Stimulated activated CD4-positive, alpha-beta T cell treated with anti-CD3 and anti-CD28 coated beads, Interleukin-1b, Interleukin-23, amount 100 ng/mL, for 48 hours (primary cell): ENCODE results near the gene DNTT.

ENCODE experiments used
- DNase-seq: peaks from one replicate; pipeline ENCODE4 v3.0.0-alpha.2; 2020

The DNTT gene

GRCh38 chr10:96304230-96304629, at the start of gene DNTT:
Gene DNTT (plus strand): TSS chr10:96304434. CDS start chr10:96304498, 64 bp downstream.
- no peak for DNase-seq

- no peak for DNase-seq
Measured at GRCh38 chr10:96254976-96255375, 49.3 kb upstream of the DNTT start.

GRCh38 chr10:96255549-96256333, 48.5 kb upstream of the DNTT start:
- DNase-seq = no peak

- DNase-seq = no peak
Measured at GRCh38 chr10:96257944-96258343, 46.3 kb upstream of the DNTT start.

- no peak for DNase-seq
Measured at GRCh38 chr10:96259150-96259549, 45.1 kb upstream of the DNTT start.

- DNase-seq = no peak
Measured at GRCh38 chr10:96260014-96260413, 44.2 kb upstream of the DNTT start.

- DNase-seq = no peak
Measured at GRCh38 chr10:96261132-96261531, 43.1 kb upstream of the DNTT start.

GRCh38 chr10:96261930-96262329, 42.3 kb upstream of the DNTT start:
- DNase-seq = no peak

GRCh38 chr10:96263176-96263575, 41.1 kb upstream of the DNTT start:
- DNase-seq = no peak

- DNase-seq = no peak
Measured at GRCh38 chr10:96263669-96264068, 40.6 kb upstream of the DNTT start.

- DNase-seq = no peak
Measured at GRCh38 chr10:96264938-96265337, 39.3 kb upstream of the DNTT start.

GRCh38 chr10:96266118-96266770, 38.0 kb upstream of the DNTT start:
- DNase-seq = no peak

GRCh38 chr10:96267234-96267705, 37.0 kb upstream of the DNTT start:
- no peak for DNase-seq

GRCh38 chr10:96268341-96268909, 35.8 kb upstream of the DNTT start:
- no peak for DNase-seq

- DNase-seq = no peak
Measured at GRCh38 chr10:96269438-96270300, 34.6 kb upstream of the DNTT start.

- no peak for DNase-seq
Measured at GRCh38 chr10:96270571-96270970, 33.7 kb upstream of the DNTT start.

GRCh38 chr10:96271016-96271815, 33.0 kb upstream of the DNTT start, which contains the start of gene BLNK:
Gene BLNK (minus strand): TSS chr10:96271569. CDS start chr10:96271398, 171 bp downstream.
- no peak for DNase-seq

- no peak for DNase-seq
Measured at GRCh38 chr10:96272316-96273280, 31.6 kb upstream of the DNTT start.

GRCh38 chr10:96275685-96276418, 28.4 kb upstream of the DNTT start:
- DNase-seq = no peak

- DNase-seq = no peak
Measured at GRCh38 chr10:96276426-96276825, 27.8 kb upstream of the DNTT start.
